Measurements from ENCODE around the gene CTSH. TPM values are rescaled to one million over a fixed set of nuclear protein-coding genes. Genes with fewer than 3 reads are reported as not detected.

The CTSH gene
- total RNA-seq, 2 experiments from 2014 or later: 11.1 to 11.4 TPM

DNA sequence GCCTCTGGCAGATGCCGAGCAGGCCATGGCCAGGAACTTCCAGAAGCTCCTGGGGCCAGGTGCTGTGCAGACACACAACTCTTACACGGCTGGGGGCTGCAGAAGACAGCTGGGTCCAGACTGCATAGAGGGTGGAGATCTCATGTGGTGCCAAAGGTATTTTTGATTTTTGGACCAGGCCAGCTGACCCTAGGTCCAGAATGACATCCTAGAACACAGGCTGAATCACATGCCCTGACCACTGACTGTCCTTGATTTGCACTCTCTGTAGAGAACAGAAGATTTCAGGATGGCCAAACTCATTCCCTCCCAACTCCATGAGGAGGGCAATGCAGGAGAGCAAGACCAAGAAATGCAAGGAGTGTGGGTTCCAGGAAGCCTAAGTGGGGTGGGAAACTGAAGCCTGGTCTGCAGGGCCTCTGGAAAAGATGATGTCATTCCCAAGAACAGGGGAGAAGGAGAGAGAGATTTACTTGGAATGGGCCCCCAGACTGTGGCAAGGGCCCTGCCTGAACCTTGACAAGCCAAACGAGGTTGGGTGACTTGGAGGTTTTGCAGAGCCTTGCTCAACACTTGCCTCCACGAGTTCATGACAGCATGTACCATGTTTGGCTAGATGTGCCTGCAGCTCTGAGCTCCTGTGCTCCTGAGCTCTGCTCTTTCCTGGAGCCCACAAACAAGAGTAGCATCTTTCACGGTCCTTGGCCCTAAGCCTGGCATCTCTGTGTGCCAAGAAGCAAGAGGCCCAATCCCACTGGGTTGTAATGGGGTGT, 38.5 kb upstream of the CTSH start:
- CTCF ChIA-PET: no interaction called here
- Mint-ChIP-seq H3K4me1 (ENCODE audit: low read depth) (no peaks in the 10 kb centered on the region), H3K36me3 (ENCODE audit: low read depth) (no peaks in the 10 kb centered on the region), H3K9me3 (no peaks in the 10 kb centered on the region), H3K4me3 (no peak overlapping the region), H3K27ac (no peak overlapping the region), H3K27me3 (peaks cover 8% of the 10 kb centered on the region)
- ATAC-seq (ENCODE audit: poor library complexity) (no peak), DNase-seq (no peak)
- H3K27ac ChIP-seq (ENCODE audit: low read depth in 1 of 2, low read length in 2 of 2): no peak overlapping the region
- H3K36me3 ChIP-seq (ENCODE audit: insufficient read depth, low read length): no peaks in the 10 kb centered on the region
- TF ChIP-seq, protein P1, sequence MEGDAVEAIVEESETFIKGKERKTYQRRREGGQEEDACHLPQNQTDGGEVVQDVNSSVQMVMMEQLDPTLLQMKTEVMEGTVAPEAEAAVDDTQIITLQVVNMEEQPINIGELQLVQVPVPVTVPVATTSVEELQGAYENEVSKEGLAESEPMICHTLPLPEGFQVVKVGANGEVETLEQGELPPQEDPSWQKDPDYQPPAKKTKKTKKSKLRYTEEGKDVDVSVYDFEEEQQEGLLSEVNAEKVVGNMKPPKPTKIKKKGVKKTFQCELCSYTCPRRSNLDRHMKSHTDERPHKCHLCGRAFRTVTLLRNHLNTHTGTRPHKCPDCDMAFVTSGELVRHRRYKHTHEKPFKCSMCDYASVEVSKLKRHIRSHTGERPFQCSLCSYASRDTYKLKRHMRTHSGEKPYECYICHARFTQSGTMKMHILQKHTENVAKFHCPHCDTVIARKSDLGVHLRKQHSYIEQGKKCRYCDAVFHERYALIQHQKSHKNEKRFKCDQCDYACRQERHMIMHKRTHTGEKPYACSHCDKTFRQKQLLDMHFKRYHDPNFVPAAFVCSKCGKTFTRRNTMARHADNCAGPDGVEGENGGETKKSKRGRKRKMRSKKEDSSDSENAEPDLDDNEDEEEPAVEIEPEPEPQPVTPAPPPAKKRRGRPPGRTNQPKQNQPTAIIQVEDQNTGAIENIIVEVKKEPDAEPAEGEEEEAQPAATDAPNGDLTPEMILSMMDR (IDR thresholded peaks at IDR 0.05): no peak
- H3K27me3 ChIP-seq (ENCODE audit: control insufficient read depth in 1 of 2, insufficient read depth in 2 of 2, low read length in 2 of 2): no peaks in the 10 kb centered on the region
- H3K4me1 ChIP-seq (ENCODE audit: insufficient read depth, low read length): peaks cover 4% of the 10 kb centered on the region
- H3K4me3 ChIP-seq (ENCODE audit: low read length): no peak overlapping the region
- H3K9me3 ChIP-seq (ENCODE audit: control insufficient read depth in 1 of 2, insufficient read depth in 1 of 2, low read length in 2 of 2): no peaks in the 10 kb centered on the region
- POLR2A ChIA-PET: no interaction called here
- intact Hi-C loops (cut with DNase I, micrococcal nuclease): no loop called here

DNA sequence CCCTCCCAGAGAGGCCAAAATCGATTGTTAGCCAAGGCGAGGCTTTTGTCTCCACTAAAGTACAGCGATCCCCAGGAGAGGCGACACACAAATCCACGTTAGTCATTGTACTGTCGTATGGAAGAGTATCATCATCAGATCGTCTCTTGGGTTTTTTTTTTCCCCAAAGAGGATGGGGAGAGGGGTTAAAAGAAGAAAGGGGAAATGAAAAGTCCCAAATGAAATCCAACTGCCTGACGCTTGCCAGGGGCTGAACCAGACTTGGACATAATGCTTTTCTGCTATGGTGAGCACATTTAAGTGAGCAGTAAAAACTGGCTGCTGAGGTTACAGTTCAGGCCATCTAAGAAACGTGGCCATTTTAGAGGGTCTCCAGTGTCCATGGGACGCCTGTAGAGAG, 37.9 kb upstream of the CTSH start:
- intact Hi-C loops (cut with DNase I, micrococcal nuclease): no loop called here
- no peaks in the 10 kb centered on the region for H3K36me3 Mint-ChIP-seq (ENCODE audit: low read depth)
- POLR2A ChIA-PET: no interaction called here

DNA sequence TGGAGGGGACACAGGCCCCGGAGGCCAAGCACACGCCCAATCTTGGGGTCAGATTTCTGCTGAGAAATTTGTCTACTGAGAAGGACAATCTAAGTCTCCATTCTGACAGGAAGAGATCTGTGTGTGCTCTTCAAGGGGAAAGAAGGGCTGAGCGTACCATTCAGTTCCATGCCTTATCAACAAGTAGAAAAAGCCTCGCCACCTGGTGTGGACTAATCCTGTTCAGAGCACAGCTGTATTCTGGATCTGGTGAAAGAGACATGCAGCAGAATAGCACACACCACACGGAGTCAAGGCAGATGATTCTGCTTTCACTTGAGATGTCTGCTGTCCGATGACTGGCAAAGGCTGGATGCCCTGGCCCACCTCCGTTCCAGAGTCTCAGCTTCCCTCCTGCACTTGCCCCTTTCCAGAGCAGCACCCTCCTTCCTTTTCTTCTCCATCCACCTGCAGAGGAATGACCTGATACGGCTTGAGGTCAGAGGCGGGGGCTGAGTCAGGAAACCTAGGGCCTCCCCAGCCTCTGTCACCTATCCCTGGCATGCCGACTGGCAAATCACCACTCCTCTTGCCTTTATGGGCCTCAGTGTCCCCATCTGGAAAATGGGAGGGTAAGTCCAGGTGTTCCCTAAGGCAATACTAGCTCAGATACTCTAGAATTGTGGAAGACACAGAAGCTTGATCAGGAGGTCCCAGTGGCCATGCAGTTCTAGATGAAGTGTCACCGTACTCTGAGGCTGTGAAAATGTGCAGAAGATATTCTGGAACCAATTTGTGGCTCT, 36.9 kb upstream of the CTSH start:
- ChIA-PET POLR2A (no interaction called here), CTCF (no interaction called here)
- no peaks in the 10 kb centered on the region for H3K9me3 ChIP-seq (ENCODE audit: control insufficient read depth in 1 of 2, insufficient read depth in 1 of 2, low read length in 2 of 2)
- H3K36me3 ChIP-seq (ENCODE audit: insufficient read depth, low read length): no peaks in the 10 kb centered on the region
- Mint-ChIP-seq H3K9me3 (no peaks in the 10 kb centered on the region), H3K4me1 (ENCODE audit: low read depth) (no peaks in the 10 kb centered on the region), H3K27ac (no peak overlapping the region), H3K36me3 (ENCODE audit: low read depth) (no peaks in the 10 kb centered on the region), H3K27me3 (no peaks in the 10 kb centered on the region), H3K4me3 (no peak overlapping the region)
- intact Hi-C loops (cut with DNase I, micrococcal nuclease): no loop called here
- H3K27ac ChIP-seq (ENCODE audit: low read depth in 1 of 2, low read length in 2 of 2): no peak overlapping the region
- no peaks in the 10 kb centered on the region for H3K27me3 ChIP-seq (ENCODE audit: control insufficient read depth in 1 of 2, insufficient read depth in 2 of 2, low read length in 2 of 2)
- no peak for ATAC-seq (ENCODE audit: poor library complexity)
- peaks cover 12% of the 10 kb centered on the region for H3K4me1 ChIP-seq (ENCODE audit: insufficient read depth, low read length)
- TF ChIP-seq, protein P1 (IDR thresholded peaks at IDR 0.05): no peak
- H3K4me3 ChIP-seq (ENCODE audit: low read length): no peak overlapping the region
- DNase-seq: no peak

More for the DNA sequence above, 37.9 kb upstream of the CTSH start:
- Histone ChIP-seq H3K36me3 (ENCODE audit: insufficient read depth, low read length) (no peaks in the 10 kb centered on the region), H3K27ac (ENCODE audit: low read depth in 1 of 2, low read length in 2 of 2) (no peak overlapping the region), H3K4me1 (ENCODE audit: insufficient read depth, low read length) (peaks cover 4% of the 10 kb centered on the region), H3K27me3 (ENCODE audit: control insufficient read depth in 1 of 2, insufficient read depth in 2 of 2, low read length in 2 of 2) (no peaks in the 10 kb centered on the region), H3K9me3 (ENCODE audit: control insufficient read depth in 1 of 2, insufficient read depth in 1 of 2, low read length in 2 of 2) (no peaks in the 10 kb centered on the region), H3K4me3 (ENCODE audit: low read length) (no peak overlapping the region)
- H3K27me3 Mint-ChIP-seq: peaks cover 2% of the 10 kb centered on the region
- no peak overlapping the region for H3K4me3 Mint-ChIP-seq
- ATAC-seq (ENCODE audit: poor library complexity) (no peak), DNase-seq (no peak)
- H3K4me1 Mint-ChIP-seq (ENCODE audit: low read depth): no peaks in the 10 kb centered on the region
- TF ChIP-seq, protein P1 (IDR thresholded peaks at IDR 0.05): no peak
- no peaks in the 10 kb centered on the region for H3K9me3 Mint-ChIP-seq
- no peak overlapping the region for H3K27ac Mint-ChIP-seq
- CTCF ChIA-PET: no interaction called here

Data from CD4-positive, alpha-beta T cell (primary cell).